MM.1S (cell line): Measurements from ENCODE around the gene USP54.

Experiments used
- DNase-seq: peaks from one replicate; pipeline ENCODE4 v3.0.0-alpha.2; 2015
- H2AFZ ChIP-seq: fragments of 300-600 bp; sonication (generic); 2 replicates; pipeline ENCODE4 v1.6.0; 2016; ENCODE audit warnings: antibody characterized with exemption, low read length
- H3F3A ChIP-seq: fragments of 300-600 bp; sonication (generic); 2 replicates; pipeline ENCODE4 v1.6.1; 2016; ENCODE audit warnings: mild to moderate bottlenecking, antibody characterized with exemption, low read length, moderate library complexity, mixed read lengths; ENCODE audit not compliant: insufficient read depth
- H3K27ac ChIP-seq: fragments of 300-600 bp; sonication (generic); 2 replicates; pipeline ENCODE4 v1.5.1; 2016; ENCODE audit warnings: mild to moderate bottlenecking, low read length
- H3K27me3 ChIP-seq: fragments of 300-600 bp; sonication (generic); replicated peaks from 2 replicates; pipeline ENCODE4 v1.6.0; 2016; ENCODE audit warnings: low read length; ENCODE audit not compliant: insufficient read depth
- H3K36me3 ChIP-seq: fragments of 300-600 bp; sonication (generic); replicated peaks from 2 replicates; pipeline ENCODE4 v1.6.1; 2016; ENCODE audit warnings: mild to moderate bottlenecking, low read length, mixed read lengths; ENCODE audit not compliant: insufficient read depth
- H3K4me1 ChIP-seq: fragments of 300-600 bp; sonication (generic); 2 replicates; pipeline ENCODE4 v1.6.1; 2016; ENCODE audit warnings: low read length, mixed read lengths
- H3K4me2 ChIP-seq: fragments of 300-600 bp; sonication (generic); 2 replicates; pipeline ENCODE4 v1.6.0; 2016; ENCODE audit warnings: low read depth, low read length
- H3K4me3 ChIP-seq: fragments of 300-600 bp; sonication (generic); 2 replicates; pipeline ENCODE4 v1.5.1; 2016; ENCODE audit warnings: low read length, mixed read lengths
- H3K79me2 ChIP-seq: fragments of 300-600 bp; sonication (generic); 2 replicates; pipeline ENCODE4 v1.6.1; 2016; ENCODE audit warnings: mixed run types, low read length, mixed read lengths
- H3K9ac ChIP-seq: fragments of 300-600 bp; sonication (generic); 2 replicates; pipeline ENCODE4 v1.6.1; 2016; ENCODE audit warnings: low read length, mixed read lengths
- H3K9me2 ChIP-seq: fragments of 300-600 bp; sonication (generic); replicated peaks from 2 replicates; pipeline ENCODE4 v1.6.1; 2016; ENCODE audit warnings: mild to moderate bottlenecking, low read length, mixed read lengths; ENCODE audit not compliant: insufficient read depth
- H3K9me3 ChIP-seq: fragments of 300-600 bp; sonication (generic); replicated peaks from 2 replicates; pipeline ENCODE4 v1.6.1; 2016; ENCODE audit warnings: mild to moderate bottlenecking, low read length, mixed read lengths; ENCODE audit not compliant: insufficient read depth
- H4K20me1 ChIP-seq: fragments of 300-600 bp; sonication (generic); 2 replicates; pipeline ENCODE4 v1.6.1; 2016; ENCODE audit warnings: mild to moderate bottlenecking, low read length, moderate library complexity, mixed read lengths; ENCODE audit not compliant: insufficient read depth
- CTCF ChIP-seq: fragments of 300-600 bp; sonication (generic); IDR thresholded peaks from 2 replicates; pipeline ENCODE4 v1.5.1; 2016; ENCODE audit warnings: antibody characterized with exemption, low read length, mixed read lengths
- EZH2 ChIP-seq: fragments of 300-600 bp; sonication (generic); optimal IDR thresholded peaks from 2 replicates; pipeline ENCODE3; 2017; ENCODE audit warnings: low read depth, mild to moderate bottlenecking, antibody characterized with exemption, low read length, mixed read lengths
- EZH2phosphoT487 ChIP-seq: fragments of 300-600 bp; sonication (generic); IDR thresholded peaks from 2 replicates; pipeline ENCODE4 v1.6.1; 2018; ENCODE audit warnings: antibody characterized with exemption, low read length

USP54 gene

GRCh38 chr10:73614720-73615119, 23.6 kb upstream of the USP54 start:
- H3K27me3 ChIP-seq: no peaks in the 10 kb centered on the region
- no peaks in the 10 kb centered on the region for H3F3A ChIP-seq
- no peaks in the 10 kb centered on the region for H4K20me1 ChIP-seq
- H3K36me3 ChIP-seq: no peaks in the 10 kb centered on the region
- H3K4me2 ChIP-seq: no peak overlapping the region
- no peaks in the 10 kb centered on the region for H3K9me3 ChIP-seq
- no peaks in the 10 kb centered on the region for H3K9me2 ChIP-seq
- H3K4me1 ChIP-seq: no peaks in the 10 kb centered on the region
- no peaks in the 10 kb centered on the region for H3K79me2 ChIP-seq
- TF ChIP-seq EZH2 (no peak), EZH2phosphoT487 (no peak), CTCF (no peak)
- no peak overlapping the region for H3K27ac ChIP-seq
- no peak for DNase-seq
- H3K9ac ChIP-seq: no peak overlapping the region
- H3K4me3 ChIP-seq: no peak overlapping the region
- no peak overlapping the region for H2AFZ ChIP-seq

- no peak overlapping the region for H3K4me2 ChIP-seq
- no peaks in the 10 kb centered on the region for H3K9me2 ChIP-seq
- H3K27me3 ChIP-seq: no peaks in the 10 kb centered on the region
- no peak for TF ChIP-seq EZH2phosphoT487
- TF ChIP-seq CTCF: no peak
- TF ChIP-seq EZH2: no peak
- H3K4me3 ChIP-seq: no peak overlapping the region
- no peaks in the 10 kb centered on the region for H3K79me2 ChIP-seq
- H3F3A ChIP-seq: no peaks in the 10 kb centered on the region
- H2AFZ ChIP-seq: no peak overlapping the region
- H3K9me3 ChIP-seq: no peaks in the 10 kb centered on the region
- H3K9ac ChIP-seq: no peak overlapping the region
- no peaks in the 10 kb centered on the region for H4K20me1 ChIP-seq
- no peak for DNase-seq
- H3K27ac ChIP-seq: no peak overlapping the region
- no peaks in the 10 kb centered on the region for H3K36me3 ChIP-seq
- no peaks in the 10 kb centered on the region for H3K4me1 ChIP-seq
Observed at GRCh38 chr10:73609116-73609515, 18.0 kb upstream of the USP54 start.

- Histone ChIP-seq H3K9me2 (no peaks in the 10 kb centered on the region), H3F3A (no peaks in the 10 kb centered on the region), H3K27me3 (no peaks in the 10 kb centered on the region), H3K4me2 (no peak overlapping the region), H3K36me3 (no peaks in the 10 kb centered on the region), H3K9me3 (no peaks in the 10 kb centered on the region), H4K20me1 (no peaks in the 10 kb centered on the region), H2AFZ (no peak overlapping the region), H3K4me3 (no peak overlapping the region), H3K9ac (no peak overlapping the region), H3K27ac (no peak overlapping the region), H3K79me2 (no peaks in the 10 kb centered on the region), H3K4me1 (no peaks in the 10 kb centered on the region)
- no peak for DNase-seq
- TF ChIP-seq EZH2phosphoT487 (no peak), EZH2 (no peak), CTCF (no peak)
Observed at GRCh38 chr10:73601486-73601921, 10.4 kb upstream of the USP54 start.
